GM19455 (cell line): Measurements from ENCODE around the gene UBN1.
"Not testable (repeated sequence)": the region's sequence is repeated elsewhere in the genome, so short reads cannot be mapped to it uniquely, and the experiment has no call there.

ENCODE experiments used
- ATAC-seq: cut with Tn5 transposase; IDR thresholded peaks from one replicate; pipeline ENCODE4 v1.9.1; 2021; ENCODE audit not compliant: unreplicated experiment

The UBN1 gene

GRCh38 chr16:4882633-4883285, 35.5 kb downstream of the UBN1 start:
- no peak for ATAC-seq

GRCh38 chr16:4883501-4883900, 36.2 kb downstream of the UBN1 start:
- no peak for ATAC-seq

GRCh38 chr16:4884209-4884608, 36.9 kb downstream of the UBN1 start:
- no peak for ATAC-seq

- no peak for ATAC-seq
Measured at GRCh38 chr16:4884972-4885874, 37.9 kb downstream of the UBN1 start.

GRCh38 chr16:4886151-4886550, 38.9 kb downstream of the UBN1 start:
- ATAC-seq = no peak

GRCh38 chr16:4888428-4889135, 41.3 kb downstream of the UBN1 start:
- no peak for ATAC-seq

GRCh38 chr16:4890026-4890425, 42.7 kb downstream of the UBN1 start:
- no peak for ATAC-seq

- ATAC-seq = no peak
Measured at GRCh38 chr16:4890686-4891085, 43.4 kb downstream of the UBN1 start.

- no peak for ATAC-seq
Measured at GRCh38 chr16:4891097-4891885, 44.0 kb downstream of the UBN1 start.

- no peak for ATAC-seq
Measured at GRCh38 chr16:4891886-4892216, 44.6 kb downstream of the UBN1 start.

- ATAC-seq = no peak
Measured at GRCh38 chr16:4892361-4893102, 45.3 kb downstream of the UBN1 start.

- no peak for ATAC-seq
Measured at GRCh38 chr16:4893103-4893862, 46.0 kb downstream of the UBN1 start.

- no peak for ATAC-seq
Measured at GRCh38 chr16:4894276-4895150, 47.2 kb downstream of the UBN1 start.

GRCh38 chr16:4895366-4895765, 48.1 kb downstream of the UBN1 start:
- ATAC-seq = no peak

- ATAC-seq = not testable (repeated sequence)
Measured at GRCh38 chr16:4896761-4897160, 49.5 kb downstream of the UBN1 start.

GRCh38 chr16:4897328-4897727, 50.0 kb downstream of the UBN1 start:
- no peak for ATAC-seq

GRCh38 chr16:4898811-4899473, 51.7 kb downstream of the UBN1 start:
- no peak for ATAC-seq

- no peak for ATAC-seq
Measured at GRCh38 chr16:4899474-4899846, 52.2 kb downstream of the UBN1 start.
